Body of pancreas (tissue), 4 donors: ENCODE results near the gene MEF2D.

Experiments
- POLR2A ChIP-seq, 3 donors: fragments of 450-650 bp; IDR thresholded peaks; one replicate each; pipeline ENCODE4 v1.6.1; 2016; ENCODE audit warnings: antibody characterized with exemption in 3 of 3, mild to moderate bottlenecking in 2 of 3
- TF ChIP-seq, protein P1 (sequence below), 7 experiments: fragments of 450-650 bp in 4 of 7; fragments of 200-600 bp in 3 of 7; sonication (generic) in 3 of 7; IDR thresholded peaks; one replicate each; pipeline ENCODE4 v1.5.1; 2016 to 2019; ENCODE audit warnings: antibody characterized with exemption in 7 of 7

DNA sequence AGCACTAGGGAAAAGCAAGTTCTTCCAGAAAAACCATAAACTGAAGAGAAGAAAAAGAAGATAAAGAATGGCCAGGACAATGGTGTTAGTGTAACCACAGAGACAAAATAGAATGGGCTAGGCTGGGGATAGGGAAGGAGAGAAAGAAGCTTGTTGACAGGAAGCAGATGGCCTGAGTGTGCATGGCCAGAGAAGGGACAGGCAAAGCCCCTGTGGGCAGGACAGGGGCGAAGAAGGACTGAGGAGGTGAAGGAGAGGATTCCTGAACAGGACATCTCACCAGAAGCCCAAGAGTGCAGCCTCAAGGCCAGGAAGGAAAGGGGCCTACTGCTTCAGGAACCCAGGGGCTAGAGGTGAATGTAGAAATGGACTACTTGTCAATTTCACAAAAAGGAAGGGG lies 42.5 kb upstream of the MEF2D start:
- TF ChIP-seq POLR2A (IDR thresholded peaks at IDR 0.05), result no peak
- TF ChIP-seq, protein P1, sequence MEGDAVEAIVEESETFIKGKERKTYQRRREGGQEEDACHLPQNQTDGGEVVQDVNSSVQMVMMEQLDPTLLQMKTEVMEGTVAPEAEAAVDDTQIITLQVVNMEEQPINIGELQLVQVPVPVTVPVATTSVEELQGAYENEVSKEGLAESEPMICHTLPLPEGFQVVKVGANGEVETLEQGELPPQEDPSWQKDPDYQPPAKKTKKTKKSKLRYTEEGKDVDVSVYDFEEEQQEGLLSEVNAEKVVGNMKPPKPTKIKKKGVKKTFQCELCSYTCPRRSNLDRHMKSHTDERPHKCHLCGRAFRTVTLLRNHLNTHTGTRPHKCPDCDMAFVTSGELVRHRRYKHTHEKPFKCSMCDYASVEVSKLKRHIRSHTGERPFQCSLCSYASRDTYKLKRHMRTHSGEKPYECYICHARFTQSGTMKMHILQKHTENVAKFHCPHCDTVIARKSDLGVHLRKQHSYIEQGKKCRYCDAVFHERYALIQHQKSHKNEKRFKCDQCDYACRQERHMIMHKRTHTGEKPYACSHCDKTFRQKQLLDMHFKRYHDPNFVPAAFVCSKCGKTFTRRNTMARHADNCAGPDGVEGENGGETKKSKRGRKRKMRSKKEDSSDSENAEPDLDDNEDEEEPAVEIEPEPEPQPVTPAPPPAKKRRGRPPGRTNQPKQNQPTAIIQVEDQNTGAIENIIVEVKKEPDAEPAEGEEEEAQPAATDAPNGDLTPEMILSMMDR (IDR thresholded peaks at IDR 0.05), result no peak
